ENCODE measurements around the gene ST6GAL1.
A peak's percentile ranks its signal among the peaks of the same experiment; 100 is the strongest.
"Not testable (repeated sequence)": the region's sequence is repeated elsewhere in the genome, so short reads cannot be mapped to it uniquely, and the experiment has no call there.

The ST6GAL1 gene, protein sequence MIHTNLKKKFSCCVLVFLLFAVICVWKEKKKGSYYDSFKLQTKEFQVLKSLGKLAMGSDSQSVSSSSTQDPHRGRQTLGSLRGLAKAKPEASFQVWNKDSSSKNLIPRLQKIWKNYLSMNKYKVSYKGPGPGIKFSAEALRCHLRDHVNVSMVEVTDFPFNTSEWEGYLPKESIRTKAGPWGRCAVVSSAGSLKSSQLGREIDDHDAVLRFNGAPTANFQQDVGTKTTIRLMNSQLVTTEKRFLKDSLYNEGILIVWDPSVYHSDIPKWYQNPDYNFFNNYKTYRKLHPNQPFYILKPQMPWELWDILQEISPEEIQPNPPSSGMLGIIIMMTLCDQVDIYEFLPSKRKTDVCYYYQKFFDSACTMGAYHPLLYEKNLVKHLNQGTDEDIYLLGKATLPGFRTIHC

DNA sequence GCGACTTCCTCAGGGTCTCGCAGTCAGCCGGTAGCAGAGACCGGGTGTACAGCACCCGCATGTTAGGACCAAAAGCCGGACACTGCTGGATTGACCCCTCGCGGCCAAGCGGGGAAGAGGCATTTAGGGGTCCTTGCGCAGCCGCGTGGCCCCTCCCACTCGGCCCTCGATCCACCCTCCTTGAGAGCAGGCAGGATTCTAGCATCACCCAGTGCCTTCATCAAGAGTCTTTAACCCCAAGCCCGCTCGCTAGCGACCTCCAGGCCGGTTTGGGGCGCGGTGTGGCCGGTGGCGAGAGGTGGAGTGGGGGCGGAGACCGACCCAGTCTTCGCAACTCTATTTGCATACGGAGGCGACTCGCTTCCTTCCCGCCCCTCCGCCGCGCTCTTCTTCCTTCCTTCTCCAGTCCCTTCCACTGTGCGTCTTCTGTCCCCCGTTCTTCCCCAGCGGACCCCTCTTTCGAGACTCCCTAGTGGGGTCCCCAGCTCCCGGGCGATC is at the start of gene ST6GAL1:
Gene ST6GAL1, plus strand, starts transcription at position 384 of the 498 bp plus-strand sequence. CDS start 112,178 bp downstream, outside the sequence.
- DNase-seq (ENCODE audit: low read depth): no peak

DNA sequence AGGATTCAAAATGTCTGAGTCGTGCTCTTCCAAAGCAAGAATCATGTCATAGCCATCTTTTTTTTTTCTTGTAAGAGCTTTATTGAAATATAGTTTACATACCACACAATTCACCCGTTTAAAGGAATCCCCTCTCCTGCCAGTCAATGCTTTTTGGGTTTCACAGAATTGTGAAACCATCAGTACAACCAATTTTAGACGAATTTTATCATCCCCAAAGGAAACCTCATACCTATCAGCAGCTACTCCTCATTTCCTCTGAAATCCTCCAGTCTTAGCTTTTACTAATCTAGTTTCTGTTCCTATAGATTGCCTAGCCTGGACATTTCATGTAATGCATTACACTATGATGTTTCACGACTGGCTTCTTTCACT is 48.2 kb upstream of the ST6GAL1 start:
- no peak for DNase-seq (ENCODE audit: low read depth)

DNA sequence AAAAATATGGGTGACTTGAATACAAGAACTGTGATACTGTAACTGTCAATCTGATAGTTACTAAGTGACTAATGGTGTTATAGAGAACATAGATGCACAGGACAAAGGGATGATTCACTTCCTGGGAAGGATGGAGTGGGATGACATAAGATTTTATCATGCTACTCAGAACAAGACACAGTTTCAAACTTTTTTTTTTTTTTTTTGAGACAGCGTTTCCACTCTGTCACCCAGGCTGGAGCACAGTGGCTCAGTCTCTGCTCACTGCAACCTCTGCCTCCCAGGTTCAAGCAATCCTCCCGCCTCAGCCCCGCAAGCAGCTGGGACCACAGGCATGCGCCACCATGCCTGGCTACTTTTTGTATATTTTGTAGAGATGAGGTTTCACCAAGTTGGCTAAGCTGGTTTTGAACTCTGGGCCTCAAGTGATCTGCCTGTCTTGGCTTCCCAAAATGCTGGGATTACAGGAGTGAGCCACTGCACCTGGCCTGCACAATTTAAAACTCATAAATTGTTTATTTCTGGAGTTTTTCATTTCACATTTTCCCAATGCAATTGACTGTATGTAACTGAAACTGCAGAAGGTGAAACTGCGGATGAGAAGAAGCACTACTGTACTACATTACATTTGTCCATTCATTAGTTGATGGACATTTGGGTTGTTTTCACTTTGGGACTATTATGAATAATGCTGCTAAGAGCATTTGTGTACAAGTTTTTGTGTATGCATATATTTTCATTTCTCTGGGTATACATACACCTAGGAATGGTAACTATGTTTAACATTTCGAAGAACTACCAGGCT is 47.2 kb upstream of the ST6GAL1 start:
- peak; percentile 47 for DNase-seq (ENCODE audit: low read depth)

DNA sequence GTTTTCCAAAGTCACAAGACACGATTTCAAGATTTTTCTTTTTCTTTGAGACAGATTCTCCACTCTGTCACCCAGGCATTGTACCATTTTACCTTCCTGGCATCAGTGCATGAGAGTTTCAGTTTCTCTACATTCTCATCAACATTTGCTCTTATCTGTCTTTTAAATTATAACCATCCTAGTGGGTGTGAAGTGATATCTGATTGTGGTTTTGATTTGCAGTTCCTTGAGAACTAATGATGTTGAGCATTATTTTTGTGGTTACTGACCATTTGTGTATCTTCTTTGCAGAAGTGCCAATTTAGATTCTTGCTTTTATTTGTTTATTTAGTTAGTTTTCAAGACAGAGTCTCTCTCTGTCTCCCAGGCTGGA is 46.7 kb upstream of the ST6GAL1 start:
- DNase-seq (ENCODE audit: low read depth): no peak

DNA sequence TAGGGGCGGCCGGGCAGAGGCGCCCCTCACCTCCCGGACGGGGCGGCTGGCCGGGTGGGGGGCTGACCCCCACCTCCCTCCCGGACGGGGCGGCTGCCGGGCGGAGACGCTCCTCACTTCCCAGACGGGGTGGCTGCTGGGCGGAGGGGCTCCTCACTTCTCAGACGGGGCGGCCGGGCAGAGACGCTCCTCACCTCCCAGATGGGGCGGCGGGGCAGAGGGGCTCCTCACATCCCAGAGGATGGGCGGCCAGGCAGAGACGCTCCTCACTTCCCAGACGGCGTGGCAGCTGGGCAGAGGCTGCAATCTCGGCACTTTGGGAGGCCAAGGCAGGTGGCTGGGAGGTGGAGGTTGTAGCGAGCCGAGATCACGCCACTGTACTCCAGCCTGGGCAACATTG is 45.5 kb upstream of the ST6GAL1 start:
- not testable (repeated sequence) for DNase-seq (ENCODE audit: low read depth)

DNA sequence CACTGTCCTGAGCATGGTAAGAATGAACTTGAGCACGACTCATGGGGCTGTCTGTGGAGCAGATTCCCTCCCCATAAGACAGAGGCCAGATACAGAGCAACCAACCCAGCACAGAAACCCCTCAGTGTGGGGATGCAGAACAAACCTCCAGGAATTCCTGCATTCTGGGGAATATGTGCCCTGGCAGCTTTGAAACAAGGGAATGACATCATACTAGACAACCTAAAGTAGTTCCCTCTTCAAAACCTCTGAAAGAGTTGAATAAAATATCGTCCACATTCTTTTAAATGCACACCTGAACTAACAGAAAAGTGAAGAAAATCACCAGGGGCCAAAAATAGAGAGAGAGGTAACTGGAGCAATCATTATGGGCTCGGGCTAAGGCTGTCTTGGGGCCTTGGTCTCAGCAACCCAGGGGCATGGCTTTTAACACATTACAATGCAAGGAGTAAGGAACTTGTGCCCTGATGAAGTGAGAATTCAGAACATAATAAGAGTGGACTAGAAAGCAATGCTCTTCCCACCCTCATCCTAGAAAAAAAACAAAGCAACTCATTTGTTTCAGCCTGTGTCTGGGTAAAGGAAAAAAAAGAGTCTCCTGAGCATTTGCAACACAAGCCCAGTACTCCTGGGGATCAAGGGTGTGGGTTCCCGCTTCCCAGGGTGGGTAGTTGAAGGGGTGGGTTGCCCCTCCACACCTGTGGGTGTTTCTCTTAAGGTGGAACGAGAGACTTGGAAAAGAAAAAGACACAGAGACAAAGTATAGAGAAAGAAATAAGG is 43.9 kb upstream of the ST6GAL1 start:
- no peak for DNase-seq (ENCODE audit: low read depth)

DNA sequence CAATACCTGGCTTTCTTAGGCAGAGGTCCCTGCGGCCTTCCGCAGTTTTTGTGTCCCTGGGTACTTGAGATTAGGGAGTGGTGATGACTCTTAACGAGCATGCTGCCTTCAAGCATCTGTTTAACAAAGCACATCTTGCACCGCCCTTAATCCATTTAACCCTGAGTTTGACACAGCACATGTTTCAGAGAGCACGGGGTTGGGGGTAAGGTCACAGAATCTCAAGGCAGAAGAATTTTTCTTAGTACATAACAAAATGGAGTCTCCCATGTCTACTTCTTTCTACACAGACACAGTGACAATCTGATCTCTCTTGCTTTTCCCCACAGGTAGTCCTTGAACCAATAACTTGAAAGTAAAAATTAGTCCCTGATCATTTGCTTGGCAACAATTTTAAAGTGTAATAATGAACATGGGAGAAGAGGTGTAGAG is 42.8 kb upstream of the ST6GAL1 start:
- DNase-seq (ENCODE audit: low read depth): not testable (repeated sequence)

DNA sequence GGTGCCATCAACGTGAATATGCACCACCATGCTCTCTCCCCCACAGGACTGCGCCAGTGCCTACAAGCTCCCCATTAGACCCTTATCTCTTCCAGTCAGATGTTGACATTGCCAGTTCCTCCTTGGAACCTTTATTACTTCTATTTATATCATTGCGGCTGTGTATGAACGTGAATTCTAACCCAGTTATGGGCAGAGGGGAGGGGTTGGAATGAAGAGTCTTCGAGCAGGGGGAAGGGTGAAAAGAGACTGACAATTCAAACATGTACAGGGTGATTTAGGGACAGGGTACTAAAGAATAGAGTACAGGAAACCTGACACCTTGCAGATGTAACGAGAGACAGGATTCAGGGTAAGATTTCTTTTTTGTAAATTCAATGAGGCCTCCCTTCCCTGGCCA is 41.8 kb upstream of the ST6GAL1 start:
- DNase-seq (ENCODE audit: low read depth): no peak

DNA sequence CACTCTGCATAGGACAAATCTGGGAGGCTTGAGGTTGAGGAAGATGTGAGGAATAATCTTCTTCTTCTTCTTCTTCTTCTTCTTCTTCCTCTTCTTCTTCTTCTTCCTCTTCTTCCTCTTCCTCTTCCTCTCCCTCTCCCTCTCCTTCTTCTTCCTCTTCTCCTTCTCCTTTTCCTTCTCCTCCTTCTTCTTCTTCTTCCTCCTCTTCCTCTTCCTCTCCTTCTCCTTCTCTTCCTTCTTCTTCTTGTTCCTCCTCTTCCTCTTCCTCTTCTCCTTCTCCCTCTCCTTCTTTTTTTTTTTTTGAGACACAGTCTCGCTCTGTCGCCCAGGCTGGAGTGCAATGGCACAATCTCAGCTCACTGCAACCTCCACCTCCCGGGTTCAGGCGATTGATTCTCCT is 40.6 kb upstream of the ST6GAL1 start:
- DNase-seq (ENCODE audit: low read depth): not testable (repeated sequence)

DNA sequence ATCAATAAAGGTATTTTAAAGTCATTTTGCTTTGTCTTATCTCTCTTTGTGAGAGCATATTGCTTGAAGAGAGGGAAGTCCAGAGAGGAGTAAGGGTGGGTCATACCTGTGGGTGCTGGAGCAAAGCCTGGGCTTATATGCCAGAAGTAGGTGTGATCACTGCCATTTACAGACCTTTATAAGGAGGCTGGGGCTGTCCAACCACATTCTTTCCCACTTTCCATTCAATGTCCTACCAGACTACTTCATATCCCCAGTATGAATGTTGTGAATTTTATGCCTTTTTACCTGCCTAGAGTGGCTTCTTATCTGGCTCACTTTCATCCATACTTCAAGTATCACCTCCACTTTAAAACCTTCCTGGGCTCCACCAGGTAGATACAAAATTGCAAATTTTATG is 39.4 kb upstream of the ST6GAL1 start:
- no peak for DNase-seq (ENCODE audit: low read depth)

DNA sequence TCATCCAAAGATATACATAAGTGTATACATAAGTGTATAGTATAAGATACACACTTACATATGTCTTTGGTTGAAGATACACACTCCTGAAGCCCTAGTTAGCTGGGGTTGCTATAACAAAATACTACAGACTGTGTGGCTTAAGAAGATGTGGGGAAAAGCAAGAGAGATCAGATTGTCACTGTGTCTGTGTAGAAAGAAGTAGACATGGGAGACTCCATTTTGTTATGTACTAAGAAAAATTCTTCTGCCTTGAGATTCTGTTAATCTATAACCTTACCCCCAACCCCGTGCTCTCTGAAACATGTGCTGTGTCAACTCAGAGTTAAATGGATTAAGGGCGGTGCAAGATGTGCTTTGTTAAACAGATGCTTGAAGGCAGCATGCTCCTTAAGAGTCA is 37.3 kb upstream of the ST6GAL1 start:
- DNase-seq (ENCODE audit: low read depth): not testable (repeated sequence)

DNA sequence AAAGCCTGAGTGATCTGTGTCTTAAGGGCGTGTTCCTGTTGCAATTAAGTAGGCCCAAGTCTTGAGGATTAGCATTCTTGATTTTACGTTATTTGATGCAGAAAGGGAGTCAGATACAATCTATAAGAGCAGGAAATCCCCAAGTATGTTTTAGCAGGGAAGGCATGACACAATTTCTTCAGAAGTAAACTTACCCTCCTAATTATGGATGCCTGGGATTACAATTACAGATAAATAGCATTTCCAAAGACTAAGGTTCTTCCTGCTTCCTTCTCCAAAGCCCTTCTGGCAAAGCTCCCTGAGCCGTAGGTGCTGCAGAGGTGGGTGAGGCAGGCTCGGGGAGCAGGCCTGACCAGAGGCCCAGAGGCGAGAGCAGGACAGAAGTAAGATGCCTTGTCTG is 34.9 kb upstream of the ST6GAL1 start:
- no peak for DNase-seq (ENCODE audit: low read depth)

DNA sequence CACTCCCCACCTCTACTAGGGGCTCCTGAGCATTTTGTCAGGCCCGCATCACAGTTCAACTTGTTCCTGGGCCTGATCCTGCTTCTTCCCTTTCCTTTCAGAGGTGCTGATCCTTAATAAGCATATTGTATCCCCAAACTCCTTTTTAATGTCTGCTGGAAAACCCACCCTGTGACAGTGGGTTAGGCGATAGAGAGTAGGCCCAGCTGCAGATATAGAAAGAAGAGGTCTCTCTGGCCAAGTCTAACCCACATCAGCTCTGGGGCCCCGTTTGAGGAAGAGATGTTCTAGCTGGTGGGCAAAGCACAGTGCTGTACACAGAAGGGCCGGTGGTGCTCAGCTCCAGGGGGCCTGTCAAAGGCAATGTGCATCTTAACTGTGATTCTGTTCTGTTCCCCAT is 34.3 kb upstream of the ST6GAL1 start:
- no peak for DNase-seq (ENCODE audit: low read depth)

DNA sequence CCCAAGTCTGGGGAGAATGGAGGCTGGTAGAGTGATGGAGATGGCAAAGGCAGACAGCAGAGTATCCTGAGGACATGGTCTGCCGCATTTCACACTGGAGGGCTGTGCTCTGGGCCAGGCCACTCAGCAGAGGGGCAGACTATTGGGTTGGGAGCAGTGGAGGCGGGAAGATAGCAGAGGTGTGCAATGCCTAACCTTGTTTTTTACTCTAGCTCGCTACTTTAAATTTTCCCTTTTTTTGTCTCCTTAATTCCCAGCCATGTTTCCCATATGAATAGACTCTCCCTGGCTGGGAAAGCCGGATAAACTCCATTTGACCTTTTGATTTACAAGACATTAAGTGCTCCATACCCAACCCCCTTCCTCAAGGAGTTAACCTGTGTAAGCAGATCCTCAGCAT is 33.5 kb upstream of the ST6GAL1 start:
- no peak for DNase-seq (ENCODE audit: low read depth)

DNA sequence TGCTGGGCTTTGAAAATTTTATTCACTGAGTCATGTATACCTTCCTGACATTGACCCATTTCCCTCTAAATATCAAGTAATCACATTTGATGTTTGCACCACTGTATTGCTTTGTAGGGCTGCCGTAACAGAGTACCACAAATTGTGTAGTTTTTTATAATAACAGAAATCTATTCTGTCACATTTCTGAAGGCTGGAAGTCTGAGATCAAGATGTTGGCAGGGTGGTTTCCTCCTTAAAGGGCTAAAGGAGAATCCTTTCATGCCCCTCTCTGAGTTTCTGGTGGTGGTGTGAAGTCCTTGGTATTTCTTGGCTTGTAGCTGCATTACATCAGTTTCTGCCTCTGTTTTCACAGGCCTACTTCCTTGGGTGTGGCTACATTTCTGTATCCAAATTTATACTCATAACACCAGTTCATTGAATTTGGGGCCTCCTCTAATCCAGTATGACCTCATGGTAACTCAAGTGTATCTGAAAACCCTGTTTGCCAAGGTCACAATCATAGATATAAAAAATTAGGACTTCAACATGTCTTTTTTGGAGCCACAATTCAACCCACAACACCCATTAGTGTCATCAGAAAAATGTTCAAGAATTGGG is 29.1 kb upstream of the ST6GAL1 start:
- DNase-seq (ENCODE audit: low read depth): no peak

DNA sequence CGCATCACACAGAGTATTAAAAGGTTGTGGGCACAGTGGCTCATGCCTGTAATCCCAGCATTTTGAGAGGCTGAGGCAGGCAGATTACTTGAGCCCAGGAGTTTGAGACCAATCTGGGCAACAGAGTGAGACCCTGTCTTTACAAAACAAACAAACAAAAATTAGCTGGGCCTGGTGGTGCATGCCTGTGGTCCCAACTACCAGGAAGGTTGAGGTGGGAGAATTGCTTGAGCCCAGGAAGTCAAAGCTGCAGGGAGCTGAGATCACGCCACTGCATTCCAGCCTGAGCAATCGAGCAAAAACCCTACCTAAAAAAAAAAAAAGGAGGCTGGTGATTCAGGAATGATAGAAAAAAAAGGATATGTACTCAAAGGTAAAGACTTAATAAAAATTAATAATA is 28.2 kb upstream of the ST6GAL1 start:
- DNase-seq (ENCODE audit: low read depth): no peak

DNA sequence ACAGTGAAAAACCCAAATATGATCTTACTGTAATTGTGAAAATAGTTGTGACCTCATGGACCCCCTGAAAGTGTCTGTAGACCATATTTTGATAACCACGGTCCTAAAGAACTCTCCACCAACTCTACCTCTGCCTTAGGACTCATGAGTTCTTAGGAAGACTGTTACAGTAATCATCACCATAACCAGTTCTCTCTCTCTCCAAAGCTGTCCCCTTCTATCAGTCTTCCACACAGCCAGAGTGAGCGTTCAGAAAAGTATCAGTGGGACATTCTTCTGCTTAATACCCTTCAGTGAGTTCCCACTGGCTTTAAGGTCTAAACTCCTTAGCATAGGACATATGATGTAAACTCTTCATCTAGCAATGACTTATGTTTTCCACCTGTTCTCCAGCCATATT is 27.6 kb upstream of the ST6GAL1 start:
- DNase-seq (ENCODE audit: low read depth): no peak

DNA sequence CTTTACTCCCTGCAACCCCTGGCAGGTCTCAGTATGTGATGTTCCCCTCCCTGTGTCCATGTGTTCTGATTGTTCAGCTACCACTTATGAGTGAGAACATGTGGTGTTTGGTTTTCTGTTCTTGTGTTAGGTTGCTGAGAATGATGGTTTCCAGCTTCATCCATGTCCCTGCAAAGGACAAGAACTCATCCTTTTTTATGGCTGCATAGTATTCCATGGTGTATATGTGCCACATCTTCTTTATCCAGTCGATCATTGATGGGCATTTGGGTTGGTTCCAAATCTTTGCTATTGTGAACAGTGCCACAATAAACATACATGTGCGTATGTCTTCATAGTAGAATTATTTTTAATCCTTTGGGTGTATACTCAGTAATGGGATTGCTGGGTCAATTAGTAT is 26.6 kb upstream of the ST6GAL1 start:
- DNase-seq (ENCODE audit: low read depth): not testable (repeated sequence)

DNA sequence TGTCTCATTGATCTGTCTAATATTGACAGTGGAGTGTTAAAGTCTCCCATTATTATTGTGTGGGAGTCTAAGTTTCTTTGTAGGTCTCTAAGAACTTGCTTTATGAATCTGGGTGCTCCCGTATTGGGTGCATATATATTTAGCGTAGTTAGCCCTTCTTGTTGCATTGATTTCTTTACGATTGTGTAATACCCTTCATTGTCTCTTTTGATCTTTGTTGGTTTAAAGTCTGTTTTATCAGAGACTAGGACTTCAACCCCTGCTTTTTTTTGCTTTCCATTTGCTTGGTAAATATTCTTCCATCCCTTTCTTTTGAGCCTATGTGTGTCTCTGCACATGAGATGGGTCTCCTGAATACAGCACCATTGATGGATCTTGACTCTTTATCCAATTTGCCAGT is 23.3 kb upstream of the ST6GAL1 start:
- not testable (repeated sequence) for DNase-seq (ENCODE audit: low read depth)

DNA sequence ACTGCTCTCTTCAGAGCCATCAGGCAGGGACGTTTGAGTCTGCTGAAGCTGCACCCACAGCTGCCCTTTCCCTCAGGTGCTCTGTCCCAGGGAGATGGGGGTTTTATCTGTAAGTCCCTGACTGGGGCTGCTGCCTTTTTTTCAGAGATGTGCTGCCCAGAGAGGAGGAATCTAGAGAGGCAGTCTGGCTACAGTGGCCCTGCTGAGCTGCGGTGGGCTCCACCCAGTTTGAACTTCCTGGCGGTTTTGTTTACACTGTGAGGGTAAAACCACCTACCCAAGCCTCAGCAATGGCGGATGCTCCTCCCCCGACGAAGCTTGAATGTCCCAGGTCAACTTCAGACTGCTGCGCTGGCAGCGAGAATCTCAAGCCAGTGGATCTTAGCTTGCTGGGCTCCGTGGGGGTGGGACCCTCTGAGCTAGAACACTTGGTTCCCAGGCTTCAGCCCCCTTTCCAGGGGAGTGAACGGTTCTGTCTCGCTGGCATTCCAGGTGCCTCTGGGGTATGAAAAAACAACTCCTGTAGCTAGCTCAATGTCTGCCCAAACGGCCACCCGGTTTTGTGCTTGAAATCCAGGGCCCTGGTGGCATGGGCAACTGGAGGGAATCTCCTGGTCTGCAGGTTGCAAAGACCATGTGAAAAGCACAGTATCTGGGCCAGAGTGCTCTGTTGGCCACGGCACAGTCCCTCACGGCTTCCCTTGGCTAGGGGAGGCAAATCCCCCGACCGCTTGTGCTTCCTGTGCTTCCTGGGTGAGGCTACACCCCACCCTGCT is 21.1 kb upstream of the ST6GAL1 start:
- DNase-seq (ENCODE audit: low read depth): no peak
